NCI-H2196 (cell line): Measurements from ENCODE around the gene CTDP1.

Source experiments
- DNase-seq: peaks from one replicate; lab custom pipeline; 2025; ENCODE audit not compliant: unreplicated experiment; lab: John Stamatoyannopoulos, UW

The CTDP1 gene

DNA sequence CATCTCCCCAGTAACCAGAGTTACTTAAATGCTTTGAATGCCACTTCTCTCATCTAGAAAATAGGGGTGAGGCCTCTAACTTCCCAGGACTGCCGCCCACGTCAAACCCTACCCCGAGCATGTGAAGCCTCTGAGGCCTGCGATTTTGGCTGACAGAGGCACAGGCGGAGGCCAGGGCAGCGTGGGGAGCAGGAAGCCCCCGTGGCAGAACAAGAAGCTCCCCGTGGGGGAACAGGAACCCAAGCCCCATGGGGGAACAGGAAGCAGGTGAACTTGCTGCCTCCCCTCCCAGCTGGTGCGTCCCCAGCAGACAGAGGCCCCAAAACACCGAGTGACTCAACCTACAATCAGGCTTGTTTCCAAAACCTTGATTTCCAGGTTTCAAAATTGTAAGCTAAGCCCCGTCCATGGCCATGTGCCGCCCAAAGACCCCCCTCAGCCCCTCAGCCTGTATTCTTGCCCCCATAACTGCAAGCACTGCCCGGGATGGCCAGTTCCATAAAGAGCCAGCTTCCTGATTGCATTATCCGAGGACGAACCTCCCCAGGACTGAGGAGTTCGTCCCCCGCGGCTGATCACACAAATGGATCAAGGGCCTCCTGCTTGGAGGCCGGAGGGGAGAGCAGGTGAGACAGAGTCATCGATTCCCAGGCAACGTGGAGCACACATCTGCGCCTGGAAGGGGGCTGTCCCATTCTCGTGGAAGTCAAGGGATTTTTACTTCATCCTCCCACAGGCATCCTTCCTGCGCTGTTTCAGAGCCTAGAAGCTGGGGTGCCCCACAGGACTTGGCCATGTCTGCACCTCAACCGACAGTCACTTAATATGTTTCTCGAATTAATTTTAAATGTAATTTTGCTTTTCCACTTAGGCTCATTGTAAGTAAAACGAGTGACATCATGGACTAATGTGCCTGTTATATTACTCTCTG is 36.3 kb upstream of the CTDP1 start:
- no peak for DNase-seq

DNA sequence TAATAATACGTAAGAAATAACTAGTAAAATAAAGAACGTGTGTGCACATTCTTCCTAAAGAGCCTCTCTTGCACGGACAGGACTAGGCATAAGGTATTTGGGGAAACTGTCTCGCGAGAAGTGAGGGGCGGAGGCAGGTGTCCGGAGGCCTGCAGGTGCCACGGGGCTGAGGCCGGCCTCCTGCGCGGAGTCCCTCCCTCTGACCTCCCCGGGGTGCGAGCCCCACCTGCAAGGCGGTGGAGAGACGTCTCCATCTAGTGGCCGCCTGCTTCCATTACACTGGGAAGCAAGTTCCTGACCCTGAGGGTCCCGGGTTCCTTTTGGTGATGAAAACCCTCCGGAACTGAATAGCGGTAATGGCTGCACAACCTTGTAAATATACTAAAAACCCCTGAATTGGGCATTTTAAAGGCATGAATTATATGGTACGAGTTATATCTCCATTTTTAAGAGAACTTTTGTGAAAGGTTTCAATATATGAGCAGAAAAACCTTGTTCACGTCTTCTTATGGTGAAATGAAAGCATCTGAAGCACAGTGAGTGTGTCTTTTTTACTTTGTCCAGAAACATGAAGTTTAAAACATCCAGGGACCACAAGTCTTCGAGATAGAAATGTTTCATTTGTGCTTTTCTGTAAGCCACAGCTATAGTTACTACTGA is 35.5 kb upstream of the CTDP1 start:
- peak; percentile 88 for DNase-seq

- DNase-seq, result no peak
Measured at GRCh38 chr18:79644666-79645057, 34.9 kb upstream of the CTDP1 start.

GRCh38 chr18:79645291-79645983 is 34.2 kb upstream of the CTDP1 start:
- DNase-seq, result no peak

DNA sequence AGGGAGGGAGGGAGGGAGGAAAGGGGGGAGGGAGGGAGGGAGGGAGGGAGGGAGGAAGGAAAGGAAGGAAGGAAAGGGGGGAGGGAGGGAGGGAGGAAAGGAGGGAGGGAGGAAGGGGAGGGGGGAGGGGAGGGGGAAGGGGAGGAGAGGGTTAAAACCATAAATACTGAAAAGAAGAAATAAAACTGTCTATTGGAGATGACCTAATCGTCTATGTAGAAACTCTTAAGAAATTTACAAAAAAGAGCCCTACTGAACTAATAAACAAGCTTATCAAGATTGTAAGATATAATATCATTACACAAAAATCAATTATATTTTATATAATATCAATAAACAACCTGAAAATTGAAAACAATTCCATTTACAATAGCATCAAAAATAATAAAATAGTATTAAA is 32.3 kb upstream of the CTDP1 start:
- no peak for DNase-seq

DNA sequence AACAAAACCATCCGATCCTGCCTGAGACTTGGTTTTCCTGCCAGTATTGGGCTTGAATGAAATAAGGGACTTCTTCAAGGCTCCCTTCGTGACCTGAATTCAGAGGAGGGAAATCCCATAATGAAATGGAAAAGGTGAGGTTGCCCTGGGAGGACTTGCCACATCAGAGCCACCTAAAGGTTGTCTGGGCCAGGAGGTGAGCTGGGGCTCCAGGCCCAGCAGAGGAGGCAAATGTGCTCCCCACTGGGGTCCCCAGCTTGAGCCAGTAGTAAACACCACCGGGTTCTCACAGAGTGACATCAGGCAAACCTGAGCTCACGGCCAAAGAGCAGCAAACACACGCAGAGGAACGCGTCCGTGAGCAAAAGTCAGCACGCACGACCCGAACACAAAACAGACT is 28.6 kb upstream of the CTDP1 start:
- no peak for DNase-seq

DNA sequence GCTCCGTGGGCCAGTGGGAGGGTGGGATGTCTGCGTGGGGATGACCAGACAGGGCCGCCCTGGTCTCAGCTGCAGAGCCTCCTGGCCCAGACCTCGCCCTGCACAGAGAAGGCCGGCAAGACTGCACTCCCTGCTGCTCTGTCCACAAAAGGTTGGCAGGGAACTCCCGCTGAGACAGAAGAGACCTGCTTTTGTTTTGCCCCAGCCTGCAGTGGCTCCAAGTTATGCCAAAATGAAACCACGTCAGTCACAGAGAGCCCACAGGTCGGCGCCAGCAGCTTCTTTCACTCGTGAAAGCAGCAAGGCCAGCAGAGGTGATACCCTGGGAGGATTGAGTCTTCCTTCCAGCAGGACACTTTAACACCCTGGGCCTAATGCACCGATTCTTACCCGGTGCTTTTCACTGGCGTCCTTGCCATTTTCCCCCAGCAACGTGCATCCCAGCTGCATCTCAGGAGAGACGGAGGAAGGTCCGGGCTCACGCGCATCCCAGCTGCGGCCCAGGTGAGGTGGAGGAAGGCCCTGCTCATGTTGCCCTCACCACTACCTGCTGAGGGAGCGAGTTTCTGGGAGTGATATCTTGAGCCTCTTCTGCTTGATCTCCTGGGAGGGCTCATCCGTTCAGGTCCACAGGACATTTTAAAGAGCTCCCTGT is 22.1 kb upstream of the CTDP1 start:
- peak; percentile 59 for DNase-seq

- no peak for DNase-seq
Measured at GRCh38 chr18:79658366-79658765, 21.2 kb upstream of the CTDP1 start.

DNA sequence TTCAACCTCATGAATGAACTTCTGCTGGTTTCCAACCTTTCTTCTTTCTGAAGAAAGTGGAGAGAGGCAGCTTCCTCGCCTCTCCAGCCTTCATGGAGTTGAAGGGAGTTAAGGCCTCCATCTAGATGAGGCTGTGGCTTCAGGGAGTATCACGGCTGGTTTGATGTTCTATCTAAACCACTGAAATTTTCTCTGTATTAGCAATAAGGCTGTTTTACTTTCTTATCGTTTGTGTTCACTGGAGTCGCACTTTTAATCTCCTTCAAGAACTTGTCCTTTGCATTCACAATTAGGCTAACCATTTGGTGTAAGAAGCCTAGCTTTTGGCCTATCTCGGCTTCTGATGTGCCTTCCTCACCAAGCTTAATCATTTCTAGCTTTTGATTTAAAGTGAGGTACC is 19.9 kb upstream of the CTDP1 start:
- no peak for DNase-seq

DNA sequence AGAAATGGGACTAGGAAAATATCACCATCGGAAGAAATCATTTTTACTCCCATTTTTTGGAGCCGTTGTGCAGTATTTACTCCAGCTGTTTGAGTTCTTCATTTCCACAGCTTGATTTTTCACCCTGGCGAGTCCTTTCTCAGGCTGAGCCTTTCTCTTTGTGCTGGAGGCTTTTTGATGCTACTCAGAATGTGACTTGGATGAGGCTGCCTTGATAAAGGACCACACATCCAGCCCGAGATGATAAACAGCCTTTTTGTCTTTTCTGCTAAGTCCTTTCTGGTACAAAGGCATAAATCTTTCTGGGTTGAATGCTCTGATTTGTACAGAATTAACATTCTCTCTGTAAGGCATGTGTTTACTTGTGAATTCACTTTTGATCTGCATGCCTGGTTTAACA is 17.6 kb upstream of the CTDP1 start:
- DNase-seq, result no peak

DNA sequence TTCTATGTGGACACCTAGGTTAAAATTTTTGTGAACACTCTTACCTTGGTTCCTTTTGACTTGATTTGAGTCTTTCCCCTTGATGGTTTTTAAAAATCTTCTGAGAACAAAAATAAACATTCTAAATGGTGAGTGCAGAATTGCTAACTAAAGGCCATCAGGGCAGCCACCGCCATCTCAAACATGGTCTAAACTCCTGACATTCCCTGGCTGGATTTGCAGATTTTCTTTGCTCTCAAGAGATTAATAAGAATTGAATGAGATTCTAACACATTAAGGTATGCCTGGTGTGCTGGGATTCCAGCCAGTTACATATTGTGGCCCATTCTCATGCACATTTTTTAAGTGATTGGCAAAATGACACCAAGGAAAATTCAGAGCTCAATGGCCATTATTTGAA is 17.2 kb upstream of the CTDP1 start:
- no peak for DNase-seq

- DNase-seq, result no peak
Measured at GRCh38 chr18:79664525-79665125, 15.0 kb upstream of the CTDP1 start.

- DNase-seq, result no peak
Measured at GRCh38 chr18:79668203-79668602, 11.4 kb upstream of the CTDP1 start.

- DNase-seq, result no peak
Measured at GRCh38 chr18:79672490-79673276, 6.9 kb upstream of the CTDP1 start.

DNA sequence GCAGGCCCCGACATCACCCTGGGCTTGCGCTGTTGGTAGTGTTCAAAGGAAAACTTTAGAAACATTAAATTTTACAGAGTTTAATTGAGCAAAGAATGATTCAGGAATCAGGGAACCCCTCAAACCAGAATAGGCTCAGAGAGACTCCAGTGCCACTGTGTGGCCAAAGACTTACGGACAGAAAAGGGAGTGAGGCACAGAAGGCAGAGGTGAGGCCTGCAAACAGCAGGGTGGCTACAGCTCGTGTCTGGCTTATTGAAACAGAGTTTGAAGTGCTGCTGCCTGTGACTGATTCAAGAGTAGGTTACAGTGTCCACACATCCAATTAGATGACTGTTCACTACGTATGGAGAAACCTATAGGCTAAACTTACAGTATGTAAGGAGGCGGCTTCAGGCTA is 2.4 kb upstream of the CTDP1 start:
- DNase-seq, result no peak

GRCh38 chr18:79677840-79678239 is 1.8 kb upstream of the CTDP1 start:
- no peak for DNase-seq

- DNase-seq, result peak; percentile 99
Measured at GRCh38 chr18:79678665-79679551, 695 bp upstream of the CTDP1 start.

- peak; percentile 30 for DNase-seq
Measured at GRCh38 chr18:79680100-79680879, 687 bp downstream of the CTDP1 start.
